Liver (tissue), 9 donors: ENCODE data around the gene DCC. TPM values are rescaled to one million over a fixed set of nuclear protein-coding genes. Genes with fewer than 3 reads are reported as not detected.

ENCODE experiments used
- DNase-seq: peaks from one replicate; pipeline ENCODE4 v3.0.0-alpha.2; 2017; ENCODE audit warnings: low spot score
- H3K27ac ChIP-seq, 2 donors: one replicate each; pipeline ENCODE4 v1.7.0; 2013; ENCODE audit warnings: inconsistent platforms in 2 of 2, low read length in 2 of 2, control low read depth in 1 of 2, low read depth in 1 of 2, mild to moderate bottlenecking in 1 of 2
- H3K27me3 ChIP-seq, 4 donors: one replicate each; pipeline versions ENCODE4 v1.6.1 to v1.7.0; 2013; ENCODE audit warnings: low read length in 3 of 4, inconsistent platforms in 1 of 4, mild to moderate bottlenecking in 1 of 4, moderate library complexity in 1 of 4; ENCODE audit not compliant: control insufficient read depth in 4 of 4, insufficient read depth in 4 of 4
- H3K36me3 ChIP-seq, 4 donors: one replicate each; pipeline versions ENCODE4 v1.6.1 to v1.7.0; 2013; ENCODE audit warnings: low read length in 3 of 4, mild to moderate bottlenecking in 3 of 4, low read depth in 1 of 4, moderate library complexity in 1 of 4; ENCODE audit not compliant: control insufficient read depth in 4 of 4, insufficient read depth in 3 of 4
- H3K4me1 ChIP-seq, 4 donors: one replicate each; pipeline versions ENCODE4 v1.6.1 to v1.7.0; 2013; ENCODE audit warnings: low read length in 3 of 4, mild to moderate bottlenecking in 3 of 4, moderate library complexity in 1 of 4; ENCODE audit not compliant: control insufficient read depth in 4 of 4, insufficient read depth in 4 of 4
- H3K4me3 ChIP-seq, 3 donors: one replicate each; pipeline versions ENCODE4 v1.6.1 to v1.7.0; 2013; ENCODE audit warnings: low read length in 3 of 3, control low read depth in 1 of 3, low read depth in 1 of 3, mild to moderate bottlenecking in 1 of 3
- H3K9ac ChIP-seq, 2 donors: one replicate each; pipeline ENCODE4 v1.7.0; 2013; ENCODE audit warnings: low read length in 2 of 2, mild to moderate bottlenecking in 2 of 2, moderate library complexity in 2 of 2, control low read depth in 1 of 2, low read depth in 1 of 2
- H3K9me3 ChIP-seq, 4 donors: one replicate each; pipeline versions ENCODE4 v1.6.1 to v1.7.0; 2013; ENCODE audit warnings: low read length in 3 of 4; ENCODE audit not compliant: control insufficient read depth in 4 of 4
- ATF3 ChIP-seq: IDR thresholded peaks from 2 replicates; pipeline ENCODE4 v1.6.1; 2016; ENCODE audit warnings: antibody characterized with exemption
- EGR1 ChIP-seq, 2 donors: IDR thresholded peaks; 2 replicates each; pipeline ENCODE4 v1.6.1; 2016 to 2018; ENCODE audit warnings: antibody characterized with exemption in 2 of 2, low read depth in 2 of 2
- FOXA2 ChIP-seq: IDR thresholded peaks from 2 replicates; pipeline ENCODE4 v1.6.1; 2016; ENCODE audit warnings: antibody characterized with exemption
- GABPA ChIP-seq, 2 donors: IDR thresholded peaks in 1 of 2; conservative IDR thresholded peaks in 1 of 2; 2 replicates each; pipeline ENCODE4 v1.6.1; 2016; ENCODE audit warnings: antibody characterized with exemption in 2 of 2, mild to moderate bottlenecking in 1 of 2, moderate library complexity in 1 of 2
- HNF4A ChIP-seq, 2 donors: conservative IDR thresholded peaks; 2 replicates each; pipeline ENCODE4 v1.6.1; 2016; ENCODE audit warnings: antibody characterized with exemption in 2 of 2, mild to moderate bottlenecking in 2 of 2
- HNF4G ChIP-seq: IDR thresholded peaks from 2 replicates; pipeline ENCODE4 v1.6.1; 2016; ENCODE audit warnings: antibody characterized with exemption
- JUND ChIP-seq, 2 donors: IDR thresholded peaks; 2 replicates each; pipeline ENCODE4 v1.6.1; 2016; ENCODE audit warnings: antibody characterized with exemption in 2 of 2
- MAX ChIP-seq: IDR thresholded peaks from 2 replicates; pipeline ENCODE4 v1.6.1; 2016; ENCODE audit warnings: antibody characterized with exemption
- RAD21 ChIP-seq, 2 donors: IDR thresholded peaks; 2 replicates each; pipeline ENCODE4 v1.6.1; 2016; ENCODE audit warnings: antibody characterized with exemption in 2 of 2, mild to moderate bottlenecking in 2 of 2
- RXRA ChIP-seq, 2 donors: IDR thresholded peaks; 2 replicates each; pipeline ENCODE4 v1.6.1; 2017 to 2018; ENCODE audit warnings: antibody characterized with exemption in 2 of 2, mild to moderate bottlenecking in 1 of 2
- SP1 ChIP-seq: IDR thresholded peaks from 2 replicates; pipeline ENCODE4 v1.6.1; 2018; ENCODE audit warnings: antibody characterized with exemption, mild to moderate bottlenecking
- TAF1 ChIP-seq: conservative IDR thresholded peaks from 2 replicates; pipeline ENCODE4 v1.6.1; 2016; ENCODE audit warnings: antibody characterized with exemption, mild to moderate bottlenecking
- YY1 ChIP-seq: IDR thresholded peaks from 2 replicates; pipeline ENCODE4 v1.6.1; 2016; ENCODE audit warnings: antibody characterized with exemption, mild to moderate bottlenecking
- WGBS: extraction: QIAGEN DNeasy Blood & Tissue Kit; methylation state at CpG from one replicate; pipeline ENCODE4 v1.1.7; 2013; 5-methylcytosine and 5-hydroxymethylcytosine counted together
- polyA plus RNA-seq, 2 donors: library from polyadenylated mRNA; stranded (reverse) in 1 of 2; unstranded in 1 of 2; fragments of 200-250 nt in 1 of 2; fragments of >200 nt in 1 of 2; fragmentation: Nextera tagmentation in 1 of 2; extraction: Ambion mirVana in 1 of 2; gene quantifications; one replicate each; pipeline versions ENCODE4 v1.2.1 to v1.2.3, GENCODE V29; 2013 to 2015
- total RNA-seq, 2 donors: library from RNA; depleted of rRNA; stranded (reverse); fragments of >200 nt; gene quantifications; one replicate each; pipeline ENCODE4 v1.2.3, GENCODE V29; 2014
- TF ChIP-seq, protein P1 (sequence below): fragments of 150-350 bp; IDR thresholded peaks from 2 replicates; pipeline ENCODE4 v1.5.1; 2017; ENCODE audit warnings: improper control_type of control experiment, low read depth, low read length; ENCODE audit not compliant: missing input control
- donor health status: healthy.
- donor health status: healthy.
- donor health status: healthy.
- donor health status: healthy.
- donor health status: healthy.

DCC gene
- total and polyA plus RNA-seq, 4 donors = under 0.01 to 0.03 TPM; not detected in 2

GRCh38 chr18:53266850-53267249 is 926.9 kb downstream of the DCC start:
- H3K4me1 ChIP-seq = no peaks in the 10 kb centered on the region
- DNase-seq = no peak
- WGBS = 79% methylated on average over 1 of the region's 1 CpG
- no peak for TF ChIP-seq YY1
- no peak for TF ChIP-seq ATF3
- TF ChIP-seq, protein P1, sequence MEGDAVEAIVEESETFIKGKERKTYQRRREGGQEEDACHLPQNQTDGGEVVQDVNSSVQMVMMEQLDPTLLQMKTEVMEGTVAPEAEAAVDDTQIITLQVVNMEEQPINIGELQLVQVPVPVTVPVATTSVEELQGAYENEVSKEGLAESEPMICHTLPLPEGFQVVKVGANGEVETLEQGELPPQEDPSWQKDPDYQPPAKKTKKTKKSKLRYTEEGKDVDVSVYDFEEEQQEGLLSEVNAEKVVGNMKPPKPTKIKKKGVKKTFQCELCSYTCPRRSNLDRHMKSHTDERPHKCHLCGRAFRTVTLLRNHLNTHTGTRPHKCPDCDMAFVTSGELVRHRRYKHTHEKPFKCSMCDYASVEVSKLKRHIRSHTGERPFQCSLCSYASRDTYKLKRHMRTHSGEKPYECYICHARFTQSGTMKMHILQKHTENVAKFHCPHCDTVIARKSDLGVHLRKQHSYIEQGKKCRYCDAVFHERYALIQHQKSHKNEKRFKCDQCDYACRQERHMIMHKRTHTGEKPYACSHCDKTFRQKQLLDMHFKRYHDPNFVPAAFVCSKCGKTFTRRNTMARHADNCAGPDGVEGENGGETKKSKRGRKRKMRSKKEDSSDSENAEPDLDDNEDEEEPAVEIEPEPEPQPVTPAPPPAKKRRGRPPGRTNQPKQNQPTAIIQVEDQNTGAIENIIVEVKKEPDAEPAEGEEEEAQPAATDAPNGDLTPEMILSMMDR = no peak
- no peak for TF ChIP-seq HNF4A (conservative IDR thresholded peaks at IDR 0.05)
- no peak for TF ChIP-seq MAX
- no peaks in the 10 kb centered on the region for H3K9me3 ChIP-seq
- H3K27ac ChIP-seq = no peak overlapping the region
- no peaks in the 10 kb centered on the region for H3K36me3 ChIP-seq
- H3K9ac ChIP-seq = no peak overlapping the region
- no peak overlapping the region for H3K4me3 ChIP-seq
- no peaks in the 10 kb centered on the region for H3K27me3 ChIP-seq

- H3K27ac ChIP-seq = no peak overlapping the region
- no peaks in the 10 kb centered on the region for H3K9me3 ChIP-seq
- no peaks in the 10 kb centered on the region for H3K27me3 ChIP-seq
- TF ChIP-seq GABPA (IDR thresholded peaks at IDR 0.05 in 1 of 2, conservative IDR thresholded peaks at IDR 0.05 in 1 of 2) (no peak), JUND (IDR thresholded peaks at IDR 0.05) (no peak), RAD21 (IDR thresholded peaks at IDR 0.05) (no peak), MAX (no peak), HNF4A (conservative IDR thresholded peaks at IDR 0.05) (no peak), EGR1 (IDR thresholded peaks at IDR 0.05; ENCODE audit: low read depth in 2 of 2) (no peak), HNF4G (no peak), RXRA (IDR thresholded peaks at IDR 0.05) (no peak), ATF3 (no peak), FOXA2 (no peak), YY1 (no peak), SP1 (no peak)
- H3K4me1 ChIP-seq = no peaks in the 10 kb centered on the region
- H3K36me3 ChIP-seq = no peaks in the 10 kb centered on the region
- DNase-seq = no peak
- no peak overlapping the region for H3K9ac ChIP-seq
- H3K4me3 ChIP-seq = no peak overlapping the region
- 75% methylated on average over 3 of the region's 3 CpGs for WGBS
These were observed 928.5 kb downstream of the DCC start for GRCh38 chr18:53268455-53268854.

GRCh38 chr18:53281406-53281805 is 941.4 kb downstream of the DCC start:
- no peak overlapping the region for H3K27ac ChIP-seq
- no peak overlapping the region for H3K4me3 ChIP-seq
- no peaks in the 10 kb centered on the region for H3K27me3 ChIP-seq
- H3K36me3 ChIP-seq = no peaks in the 10 kb centered on the region
- DNase-seq = no peak
- no peak overlapping the region for H3K9ac ChIP-seq
- TF ChIP-seq HNF4A (conservative IDR thresholded peaks at IDR 0.05) = peak in 1 of 2 donors; percentile 27
- no peak for TF ChIP-seq TAF1
- no peaks in the 10 kb centered on the region for H3K9me3 ChIP-seq
- H3K4me1 ChIP-seq = peaks cover 0 to 14% (median 2%) of the 10 kb centered on the region in 4 donors
- 78% methylated on average over 2 of the region's 2 CpGs for WGBS
